ENCODE measurements around the gene NTN3.
A peak's percentile ranks its signal among the peaks of the same experiment; 100 is the strongest.

Gene NTN3

DNA sequence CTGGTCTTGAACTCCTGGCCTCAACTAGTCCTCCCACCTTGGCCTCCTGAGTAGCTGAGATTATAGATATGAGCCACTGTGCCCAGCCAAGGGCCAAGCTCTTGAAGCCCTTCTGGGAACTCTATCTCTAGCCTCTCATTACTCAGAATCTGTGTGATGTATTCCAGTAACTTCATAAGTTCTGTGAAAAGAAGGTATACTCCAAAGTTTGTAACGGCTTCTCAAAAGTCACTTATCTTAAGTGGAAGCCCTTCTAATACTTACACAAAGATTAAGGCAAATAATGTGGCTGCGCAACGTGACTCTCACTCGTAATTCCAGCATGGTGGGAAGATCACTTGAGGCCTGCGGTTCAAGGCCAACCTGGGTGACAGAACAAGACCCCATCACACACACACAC is 23.5 kb downstream of the NTN3 start:
- Histone ChIP-seq H3K27ac (ENCODE audit: low read depth, low read length) (no peak overlapping the region), H3K36me3 (ENCODE audit: control insufficient read depth in 5 of 5, insufficient read depth in 5 of 5, low read length in 5 of 5) (peaks cover 0 to 42% (median 24%) of the 10 kb centered on the region in 5 donors), H3K4me3 (ENCODE audit: low read depth in 1 of 5, low read length in 5 of 5) (no peak overlapping the region), H3K9ac (ENCODE audit: low read length in 5 of 5) (no peak overlapping the region), H3K4me1 (ENCODE audit: control insufficient read depth in 5 of 5, insufficient read depth in 5 of 5, low read length in 5 of 5) (peaks cover 13 to 39% (median 29%) of the 10 kb centered on the region in 5 donors), H3K9me3 (ENCODE audit: control insufficient read depth in 5 of 5, low read length in 5 of 5) (no peaks in the 10 kb centered on the region), H3K27me3 (ENCODE audit: control insufficient read depth in 5 of 5, insufficient read depth in 4 of 5, low read length in 5 of 5) (no peaks in the 10 kb centered on the region)

DNA sequence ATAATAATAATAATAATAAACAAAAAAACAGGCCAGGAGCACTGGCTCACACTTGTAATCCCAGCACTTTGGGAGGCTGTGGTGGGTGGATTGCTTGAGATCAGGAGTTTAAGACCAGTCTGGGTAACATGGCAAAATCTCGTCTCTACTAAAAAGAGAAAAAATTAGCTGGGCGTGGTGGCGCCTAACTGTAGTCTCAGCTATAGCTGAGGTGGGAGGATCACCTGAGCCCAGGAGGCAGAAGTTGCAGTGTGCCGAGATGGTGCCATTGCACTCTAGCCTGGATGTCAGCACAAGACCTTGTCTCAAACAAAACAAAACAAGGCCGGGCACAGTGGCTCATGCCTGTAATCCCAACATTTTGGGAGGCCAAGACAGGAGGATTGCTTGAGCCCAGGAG is 23.9 kb downstream of the NTN3 start:
- peaks cover 0 to 38% (median 23%) of the 10 kb centered on the region in 5 donors for H3K36me3 ChIP-seq (ENCODE audit: control insufficient read depth in 5 of 5, insufficient read depth in 5 of 5, low read length in 5 of 5)
- no peaks in the 10 kb centered on the region for H3K9me3 ChIP-seq (ENCODE audit: control insufficient read depth in 5 of 5, low read length in 5 of 5)
- H3K9ac ChIP-seq (ENCODE audit: low read length in 5 of 5): no peak overlapping the region

DNA sequence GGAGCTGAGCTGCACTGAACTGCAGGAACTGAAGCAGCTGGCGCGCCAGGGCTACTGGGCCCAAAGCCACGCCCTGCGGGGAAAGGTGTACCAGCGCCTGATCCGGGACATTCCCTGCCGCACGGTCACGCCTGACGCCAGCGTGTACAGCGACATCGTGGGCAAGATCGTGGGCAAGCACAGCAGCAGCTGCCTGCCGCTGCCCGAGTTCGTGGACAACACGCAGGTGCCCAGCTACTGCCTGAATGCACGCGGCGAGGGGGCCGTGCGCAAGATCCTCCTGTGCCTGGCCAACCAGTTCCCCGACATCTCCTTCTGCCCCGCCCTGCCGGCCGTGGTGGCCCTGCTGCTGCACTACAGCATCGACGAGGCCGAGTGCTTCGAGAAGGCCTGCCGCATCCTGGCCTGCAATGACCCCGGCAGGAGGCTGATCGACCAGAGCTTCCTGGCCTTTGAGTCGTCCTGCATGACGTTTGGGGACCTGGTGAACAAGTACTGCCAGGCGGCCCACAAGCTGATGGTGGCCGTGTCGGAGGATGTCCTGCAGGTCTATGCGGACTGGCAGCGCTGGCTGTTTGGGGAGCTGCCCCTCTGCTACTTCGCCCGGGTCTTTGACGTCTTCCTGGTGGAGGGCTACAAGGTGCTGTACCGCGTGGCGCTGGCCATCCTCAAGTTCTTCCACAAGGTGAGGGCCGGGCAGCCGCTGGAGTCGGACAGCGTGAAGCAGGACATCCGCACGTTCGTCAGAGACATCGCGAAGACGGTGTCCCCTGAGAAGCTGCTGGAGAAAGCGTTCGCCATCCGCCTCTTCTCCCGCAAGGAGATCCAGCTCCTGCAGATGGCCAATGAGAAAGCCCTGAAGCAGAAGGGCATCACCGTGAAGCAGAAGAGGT is 25.4 kb downstream of the NTN3 start:
- H3K9me3 ChIP-seq (ENCODE audit: control insufficient read depth in 5 of 5, low read length in 5 of 5): no peaks in the 10 kb centered on the region
- H3K36me3 ChIP-seq (ENCODE audit: control insufficient read depth in 5 of 5, insufficient read depth in 5 of 5, low read length in 5 of 5): peaks cover 0 to 28% (median 16%) of the 10 kb centered on the region in 5 donors
- H3K9ac ChIP-seq (ENCODE audit: low read length in 5 of 5): no peak overlapping the region
- H3K27ac ChIP-seq (ENCODE audit: low read depth, low read length): no peak overlapping the region
- no peaks in the 10 kb centered on the region for H3K27me3 ChIP-seq (ENCODE audit: control insufficient read depth in 5 of 5, insufficient read depth in 4 of 5, low read length in 5 of 5)
- no peak overlapping the region for H3K4me3 ChIP-seq (ENCODE audit: low read depth in 1 of 5, low read length in 5 of 5)
- H3K4me1 ChIP-seq (ENCODE audit: control insufficient read depth in 5 of 5, insufficient read depth in 5 of 5, low read length in 5 of 5): peaks cover 13 to 52% (median 38%) of the 10 kb centered on the region in 5 donors

More for the DNA sequence above, 23.9 kb downstream of the NTN3 start:
- Histone ChIP-seq H3K27ac (ENCODE audit: low read depth, low read length) (no peak overlapping the region), H3K4me3 (ENCODE audit: low read depth in 1 of 5, low read length in 5 of 5) (no peak overlapping the region), H3K4me1 (ENCODE audit: control insufficient read depth in 5 of 5, insufficient read depth in 5 of 5, low read length in 5 of 5) (peaks cover 13 to 43% (median 29%) of the 10 kb centered on the region in 5 donors), H3K27me3 (ENCODE audit: control insufficient read depth in 5 of 5, insufficient read depth in 4 of 5, low read length in 5 of 5) (no peaks in the 10 kb centered on the region)

DNA sequence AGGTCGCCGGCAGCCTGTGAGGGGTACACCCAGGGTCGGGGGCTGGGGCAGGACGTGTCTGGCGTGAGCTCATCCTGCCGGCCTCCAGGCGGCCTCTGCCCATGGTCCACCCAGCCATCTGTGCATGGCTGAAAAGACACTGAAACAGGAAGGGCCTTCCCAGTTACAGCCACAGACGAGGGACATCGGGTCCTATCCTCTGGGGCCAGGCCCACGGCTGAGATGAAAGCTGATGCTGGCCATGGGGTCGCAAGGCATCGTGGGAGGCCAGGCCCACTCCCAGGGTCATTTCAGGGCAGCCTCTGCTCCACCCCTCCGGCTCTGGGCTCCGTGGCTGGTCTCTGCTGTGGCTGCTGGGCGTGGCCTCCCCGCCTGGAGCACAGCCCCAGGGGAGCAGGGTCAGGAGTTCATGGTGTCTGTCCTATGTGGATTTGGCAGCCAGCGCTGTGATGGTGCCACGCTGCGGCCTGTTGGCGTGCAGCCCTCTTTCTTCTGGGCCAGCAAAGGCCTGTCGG is 26.1 kb downstream of the NTN3 start:
- H3K4me1 ChIP-seq (ENCODE audit: control insufficient read depth in 5 of 5, insufficient read depth in 5 of 5, low read length in 5 of 5): peaks cover 13 to 59% (median 45%) of the 10 kb centered on the region in 5 donors
- no peaks in the 10 kb centered on the region for H3K27me3 ChIP-seq (ENCODE audit: control insufficient read depth in 5 of 5, insufficient read depth in 4 of 5, low read length in 5 of 5)
- H3K27ac ChIP-seq (ENCODE audit: low read depth, low read length): no peak overlapping the region
- peak overlapping the region in 1 of 5 donors; percentile 1 for H3K9ac ChIP-seq (ENCODE audit: low read length in 5 of 5)
- H3K36me3 ChIP-seq (ENCODE audit: control insufficient read depth in 5 of 5, insufficient read depth in 5 of 5, low read length in 5 of 5): peaks cover 0 to 28% (median 16%) of the 10 kb centered on the region in 5 donors
- peak overlapping the region in 1 of 5 donors; percentile 21 for H3K4me3 ChIP-seq (ENCODE audit: low read depth in 1 of 5, low read length in 5 of 5)
- no peaks in the 10 kb centered on the region for H3K9me3 ChIP-seq (ENCODE audit: control insufficient read depth in 5 of 5, low read length in 5 of 5)

DNA sequence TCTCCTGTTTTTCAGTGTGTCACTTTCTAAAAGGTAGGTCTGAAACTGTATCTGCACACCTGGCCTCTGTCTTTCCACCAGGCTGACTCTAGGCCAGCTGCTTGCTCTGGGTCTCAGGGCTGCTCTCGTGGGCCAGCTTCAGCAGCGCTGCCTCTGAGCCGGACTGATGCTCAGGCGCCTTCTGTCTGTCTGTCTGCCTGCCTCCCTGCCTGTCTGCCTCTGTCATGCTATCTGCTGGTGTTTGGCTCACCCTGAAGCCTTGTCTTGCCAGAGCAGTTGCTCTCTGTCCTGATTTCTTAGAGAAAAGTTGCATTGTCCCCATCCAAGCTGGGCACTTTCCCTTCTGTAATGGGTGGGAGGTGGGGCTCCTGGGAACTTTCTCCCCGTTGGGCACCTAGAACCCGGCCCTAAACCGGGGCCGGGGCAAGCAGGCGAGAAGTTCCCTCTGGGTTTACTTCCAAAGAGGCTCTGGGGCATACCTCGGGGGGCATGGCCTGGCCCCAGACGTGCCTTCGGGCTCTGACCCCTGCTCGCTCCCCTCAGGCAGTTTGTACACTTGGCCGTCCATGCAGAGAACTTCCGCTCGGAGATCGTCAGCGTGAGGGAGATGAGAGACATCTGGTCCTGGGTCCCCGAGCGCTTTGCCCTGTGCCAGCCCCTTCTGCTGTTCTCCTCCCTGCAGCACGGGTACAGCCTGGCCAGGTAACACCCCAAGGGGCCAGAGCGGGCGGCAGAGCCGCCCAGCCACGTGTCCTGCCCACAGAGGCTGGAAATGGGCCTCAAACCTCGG is 26.8 kb downstream of the NTN3 start:
- Histone ChIP-seq H3K36me3 (ENCODE audit: control insufficient read depth in 5 of 5, insufficient read depth in 5 of 5, low read length in 5 of 5) (peaks cover 0 to 28% (median 15%) of the 10 kb centered on the region in 5 donors), H3K4me3 (ENCODE audit: low read depth in 1 of 5, low read length in 5 of 5) (peak overlapping the region in 1 of 5 donors; percentile 8), H3K27me3 (ENCODE audit: control insufficient read depth in 5 of 5, insufficient read depth in 4 of 5, low read length in 5 of 5) (no peaks in the 10 kb centered on the region), H3K27ac (ENCODE audit: low read depth, low read length) (no peak overlapping the region), H3K4me1 (ENCODE audit: control insufficient read depth in 5 of 5, insufficient read depth in 5 of 5, low read length in 5 of 5) (peaks cover 13 to 66% (median 52%) of the 10 kb centered on the region in 5 donors), H3K9me3 (ENCODE audit: control insufficient read depth in 5 of 5, low read length in 5 of 5) (no peaks in the 10 kb centered on the region), H3K9ac (ENCODE audit: low read length in 5 of 5) (peak overlapping the region in 2 of 5 donors; percentile 1 to 38)

DNA sequence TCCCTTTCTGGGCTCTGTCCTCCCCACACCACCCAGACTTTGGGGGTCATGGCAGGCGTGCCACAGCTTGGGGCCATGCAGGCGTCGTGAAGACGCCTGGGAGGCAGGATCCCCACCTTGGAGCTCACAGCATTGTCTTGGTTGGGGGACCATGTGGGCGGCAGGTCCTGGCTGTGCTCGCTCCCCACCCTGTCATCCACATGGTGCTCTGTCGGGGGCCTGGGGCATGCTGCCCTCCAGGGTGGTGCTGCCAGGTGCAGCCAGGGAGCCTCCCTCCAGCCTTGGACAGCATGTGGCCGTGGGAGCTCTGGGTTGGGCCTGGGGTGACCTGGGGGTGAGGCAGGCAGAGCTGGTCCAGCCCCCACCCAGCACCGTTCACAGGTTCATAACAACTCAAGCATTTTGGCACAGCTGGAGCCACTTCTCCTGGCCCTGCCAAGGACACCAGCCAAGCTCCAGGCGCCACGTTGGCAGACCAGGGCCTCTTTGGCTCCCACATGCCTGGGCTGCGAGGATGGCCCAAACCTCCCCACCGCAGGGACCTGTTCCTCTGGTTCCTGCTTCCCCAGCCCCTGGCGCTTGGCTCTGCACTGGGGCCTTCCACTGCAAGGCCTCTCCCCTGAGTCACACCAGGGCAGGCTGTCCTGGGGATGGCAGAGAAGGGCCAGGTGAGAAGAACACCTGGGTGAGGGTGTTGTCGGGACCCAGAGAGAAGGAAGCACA is 27.6 kb downstream of the NTN3 start:
- Histone ChIP-seq H3K27ac (ENCODE audit: low read depth, low read length) (no peak overlapping the region), H3K4me1 (ENCODE audit: control insufficient read depth in 5 of 5, insufficient read depth in 5 of 5, low read length in 5 of 5) (peaks cover 13 to 66% (median 54%) of the 10 kb centered on the region in 5 donors), H3K9me3 (ENCODE audit: control insufficient read depth in 5 of 5, low read length in 5 of 5) (no peaks in the 10 kb centered on the region), H3K36me3 (ENCODE audit: control insufficient read depth in 5 of 5, insufficient read depth in 5 of 5, low read length in 5 of 5) (peaks cover 0 to 28% (median 15%) of the 10 kb centered on the region in 5 donors), H3K27me3 (ENCODE audit: control insufficient read depth in 5 of 5, insufficient read depth in 4 of 5, low read length in 5 of 5) (no peaks in the 10 kb centered on the region), H3K9ac (ENCODE audit: low read length in 5 of 5) (peak overlapping the region in 2 of 5 donors; percentile 5 to 38), H3K4me3 (ENCODE audit: low read depth in 1 of 5, low read length in 5 of 5) (no peak overlapping the region)

DNA sequence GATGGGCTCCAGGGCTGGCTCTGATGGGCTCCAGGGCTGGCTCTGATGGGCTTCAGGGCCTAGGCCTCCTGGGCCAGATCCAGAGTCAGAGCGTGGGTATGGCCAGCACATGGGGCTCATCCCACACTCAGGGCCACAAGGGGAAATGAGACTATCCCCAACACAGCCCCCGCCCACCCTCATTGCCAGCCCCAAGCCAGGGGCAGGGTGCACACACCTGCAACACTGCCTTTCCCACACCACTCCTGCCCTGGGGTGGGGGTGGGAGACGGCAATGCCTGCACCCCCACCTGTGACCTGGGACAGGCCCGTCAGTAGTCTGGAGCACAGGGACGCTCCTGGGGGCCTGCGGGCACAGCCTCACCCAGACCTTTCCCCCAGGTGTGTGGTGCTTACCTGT is 28.4 kb downstream of the NTN3 start:
- H3K4me1 ChIP-seq (ENCODE audit: control insufficient read depth in 5 of 5, insufficient read depth in 5 of 5, low read length in 5 of 5): peaks cover 13 to 59% (median 52%) of the 10 kb centered on the region in 5 donors
- H3K9ac ChIP-seq (ENCODE audit: low read length in 5 of 5): peak overlapping the region in 1 of 5 donors; percentile 5
- peaks cover 0 to 28% (median 15%) of the 10 kb centered on the region in 5 donors for H3K36me3 ChIP-seq (ENCODE audit: control insufficient read depth in 5 of 5, insufficient read depth in 5 of 5, low read length in 5 of 5)
- no peak overlapping the region for H3K27ac ChIP-seq (ENCODE audit: low read depth, low read length)
- no peaks in the 10 kb centered on the region for H3K9me3 ChIP-seq (ENCODE audit: control insufficient read depth in 5 of 5, low read length in 5 of 5)
- H3K27me3 ChIP-seq (ENCODE audit: control insufficient read depth in 5 of 5, insufficient read depth in 4 of 5, low read length in 5 of 5): no peaks in the 10 kb centered on the region
- H3K4me3 ChIP-seq (ENCODE audit: low read depth in 1 of 5, low read length in 5 of 5): no peak overlapping the region

DNA sequence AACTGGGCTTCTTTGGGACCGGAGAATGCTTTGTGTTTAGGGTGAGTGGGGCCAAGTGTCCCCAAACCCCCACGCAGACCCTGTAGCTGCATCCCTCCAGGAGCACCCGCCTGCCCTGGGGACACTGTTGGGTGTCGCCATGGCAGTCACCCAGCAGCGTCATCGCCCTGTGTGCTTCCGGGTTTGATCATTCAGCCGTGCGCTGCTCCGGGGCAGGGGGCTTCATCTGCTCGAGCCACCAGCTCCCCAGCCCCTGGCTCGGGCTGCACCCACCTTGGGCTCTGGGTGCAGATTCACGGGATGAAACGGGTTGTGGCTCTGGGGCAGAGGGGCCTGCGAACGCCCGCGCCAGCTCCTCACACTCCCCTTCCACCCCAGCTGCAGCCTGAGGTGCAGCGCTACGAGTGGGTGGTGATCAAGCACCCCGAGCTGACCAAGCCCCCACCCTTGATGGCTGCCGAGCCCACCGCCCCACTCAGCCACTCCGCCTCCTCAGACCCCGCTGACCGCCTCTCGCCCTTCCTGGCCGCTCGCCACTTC is 28.9 kb downstream of the NTN3 start:
- Histone ChIP-seq H3K27me3 (ENCODE audit: control insufficient read depth in 5 of 5, insufficient read depth in 4 of 5, low read length in 5 of 5) (no peaks in the 10 kb centered on the region), H3K9ac (ENCODE audit: low read length in 5 of 5) (no peak overlapping the region), H3K27ac (ENCODE audit: low read depth, low read length) (no peak overlapping the region), H3K4me3 (ENCODE audit: low read depth in 1 of 5, low read length in 5 of 5) (no peak overlapping the region), H3K9me3 (ENCODE audit: control insufficient read depth in 5 of 5, low read length in 5 of 5) (no peaks in the 10 kb centered on the region), H3K36me3 (ENCODE audit: control insufficient read depth in 5 of 5, insufficient read depth in 5 of 5, low read length in 5 of 5) (peaks cover 0 to 28% (median 15%) of the 10 kb centered on the region in 5 donors), H3K4me1 (ENCODE audit: control insufficient read depth in 5 of 5, insufficient read depth in 5 of 5, low read length in 5 of 5) (peaks cover 13 to 59% (median 52%) of the 10 kb centered on the region in 5 donors)

DNA sequence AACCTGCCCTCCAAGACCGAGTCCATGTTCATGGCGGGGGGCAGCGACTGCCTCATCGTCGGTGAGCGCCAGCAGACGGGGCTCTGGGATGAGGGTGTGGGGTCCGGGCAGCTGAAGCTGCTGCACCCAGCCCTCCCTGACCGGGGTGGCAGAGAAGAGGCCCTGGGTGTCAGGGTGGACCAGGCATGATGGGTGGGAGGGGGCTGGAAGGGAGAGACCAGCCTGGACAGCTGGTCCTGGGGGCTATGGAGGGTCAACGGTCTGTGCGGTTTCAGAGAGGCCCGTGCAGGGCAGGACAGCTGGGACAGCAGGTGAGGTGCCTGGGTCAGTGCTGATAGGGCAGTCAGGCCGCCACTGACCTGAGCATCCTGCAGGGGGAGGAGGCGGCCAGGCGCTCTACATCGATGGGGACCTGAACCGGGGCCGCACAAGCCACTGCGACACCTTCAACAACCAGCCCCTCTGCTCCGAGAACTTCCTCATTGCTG is 29.4 kb downstream of the NTN3 start:
- Histone ChIP-seq H3K27ac (ENCODE audit: low read depth, low read length) (no peak overlapping the region), H3K4me3 (ENCODE audit: low read depth in 1 of 5, low read length in 5 of 5) (no peak overlapping the region), H3K36me3 (ENCODE audit: control insufficient read depth in 5 of 5, insufficient read depth in 5 of 5, low read length in 5 of 5) (peaks cover 0 to 28% (median 15%) of the 10 kb centered on the region in 5 donors), H3K27me3 (ENCODE audit: control insufficient read depth in 5 of 5, insufficient read depth in 4 of 5, low read length in 5 of 5) (no peaks in the 10 kb centered on the region), H3K9ac (ENCODE audit: low read length in 5 of 5) (no peak overlapping the region), H3K4me1 (ENCODE audit: control insufficient read depth in 5 of 5, insufficient read depth in 5 of 5, low read length in 5 of 5) (peaks cover 13 to 59% (median 52%) of the 10 kb centered on the region in 5 donors), H3K9me3 (ENCODE audit: control insufficient read depth in 5 of 5, low read length in 5 of 5) (no peaks in the 10 kb centered on the region)

All from subcutaneous abdominal adipose tissue (tissue), 5 donors.